ENCODE data around the gene FUNDC2. TPM values are rescaled to one million over a fixed set of nuclear protein-coding genes. Genes with fewer than 3 reads are reported as not detected.

Gene FUNDC2
- total RNA-seq, 4 donors from 2014 or later, result 73.8 to 98.2 (median 95.9) TPM

GRCh38 chrX:155086202-155086840 is 59.7 kb downstream of the FUNDC2 start:
- H3K4me3 ChIP-seq, result no peak overlapping the region
- no peak overlapping the region for H3K27ac ChIP-seq (replicated peaks in 1 of 4)
- H3K36me3 ChIP-seq, result peaks cover 0 to 15% (median 7%) of the 10 kb centered on the region in 4 donors
- WGBS, result 78% methylated on average over 23 of the region's 24 CpGs
- TF ChIP-seq POLR2AphosphoS5 (IDR thresholded peaks at IDR 0.05), result no peak
- peak; percentile 18 to 47 (median 27) for TF ChIP-seq CTCF (IDR thresholded peaks at IDR 0.05)
- no peak for TF ChIP-seq EP300 (IDR thresholded peaks at IDR 0.05)
- TF ChIP-seq POLR2A (IDR thresholded peaks at IDR 0.05; ENCODE audit: low read depth), result no peak
- intact Hi-C loops (cut with DNase I), result no loop called here
- no peaks in the 10 kb centered on the region for H3K9me3 ChIP-seq
- H3K4me1 ChIP-seq, result peaks cover 0 to 17% (median 3%) of the 10 kb centered on the region in 4 donors
- no peak for DNase-seq (ENCODE audit: extremely low spot score)
- H3K27me3 ChIP-seq, result no peaks in the 10 kb centered on the region

GRCh38 chrX:155086961-155087735 is 60.5 kb downstream of the FUNDC2 start:
- Histone ChIP-seq H3K4me3 (no peak overlapping the region), H3K9me3 (no peaks in the 10 kb centered on the region), H3K27ac (replicated peaks in 1 of 4) (peak overlapping the region in 1 of 4 donors; percentile 8), H3K36me3 (peaks cover 0 to 17% (median 8%) of the 10 kb centered on the region in 4 donors), H3K27me3 (no peaks in the 10 kb centered on the region), H3K4me1 (peaks cover 0 to 17% (median 3%) of the 10 kb centered on the region in 4 donors)
- no peak for DNase-seq (ENCODE audit: extremely low spot score)
- TF ChIP-seq EP300 (IDR thresholded peaks at IDR 0.05), result no peak
- no peak for TF ChIP-seq CTCF (IDR thresholded peaks at IDR 0.05)
- no peak for TF ChIP-seq POLR2AphosphoS5 (IDR thresholded peaks at IDR 0.05)
- TF ChIP-seq POLR2A (IDR thresholded peaks at IDR 0.05; ENCODE audit: low read depth), result no peak
- intact Hi-C loops (cut with DNase I), result no loop called here
- 95% methylated on average over 26 of the region's 26 CpGs for WGBS

GRCh38 chrX:155094468-155095061 is 67.9 kb downstream of the FUNDC2 start:
- H3K27ac ChIP-seq (replicated peaks in 1 of 4), result no peak overlapping the region
- H3K27me3 ChIP-seq, result no peaks in the 10 kb centered on the region
- H3K4me1 ChIP-seq, result no peaks in the 10 kb centered on the region
- TF ChIP-seq CTCF (IDR thresholded peaks at IDR 0.05), result peak; percentile 53 to 62 (median 53)
- no peak for TF ChIP-seq POLR2A (IDR thresholded peaks at IDR 0.05; ENCODE audit: low read depth)
- 31% methylated on average over 4 of the region's 4 CpGs for WGBS
- H3K36me3 ChIP-seq, result peaks cover 0 to 15% (median 6%) of the 10 kb centered on the region in 4 donors
- no peaks in the 10 kb centered on the region for H3K9me3 ChIP-seq
- intact Hi-C loops (cut with DNase I), result loop anchor here (10.0 kb wide), 1 partner anchor 120 kb away; the partner anchor contains the start of gene VBP1
- DNase-seq (ENCODE audit: extremely low spot score), result no peak
- no peak overlapping the region for H3K4me3 ChIP-seq

- intact Hi-C loops (cut with DNase I), result no loop called here
- Histone ChIP-seq H3K36me3 (peaks cover 0 to 4% (median 0%) of the 10 kb centered on the region in 4 donors), H3K4me3 (no peak overlapping the region), H3K4me1 (no peaks in the 10 kb centered on the region), H3K27ac (replicated peaks in 1 of 4) (no peak overlapping the region), H3K9me3 (no peaks in the 10 kb centered on the region), H3K27me3 (no peaks in the 10 kb centered on the region)
- DNase-seq (ENCODE audit: extremely low spot score), result no peak
- TF ChIP-seq POLR2AphosphoS5 (IDR thresholded peaks at IDR 0.05), result no peak
- TF ChIP-seq CTCF (IDR thresholded peaks at IDR 0.05), result no peak
- TF ChIP-seq POLR2A (IDR thresholded peaks at IDR 0.05; ENCODE audit: low read depth), result no peak
- TF ChIP-seq EP300 (IDR thresholded peaks at IDR 0.05), result no peak
- 86% methylated on average over 2 of the region's 2 CpGs for WGBS
Observed at GRCh38 chrX:155105919-155106318, 79.3 kb downstream of the FUNDC2 start.
